ENCODE data around the gene SNX5.

The SNX5 gene

GRCh38 chr20:17992847-17993513 is 24.4 kb upstream of the SNX5 start:
- DNase-seq (ENCODE audit: low read depth): no peak

GRCh38 chr20:17992224-17992637 is 23.6 kb upstream of the SNX5 start:
- DNase-seq (ENCODE audit: low read depth): no peak

DNA sequence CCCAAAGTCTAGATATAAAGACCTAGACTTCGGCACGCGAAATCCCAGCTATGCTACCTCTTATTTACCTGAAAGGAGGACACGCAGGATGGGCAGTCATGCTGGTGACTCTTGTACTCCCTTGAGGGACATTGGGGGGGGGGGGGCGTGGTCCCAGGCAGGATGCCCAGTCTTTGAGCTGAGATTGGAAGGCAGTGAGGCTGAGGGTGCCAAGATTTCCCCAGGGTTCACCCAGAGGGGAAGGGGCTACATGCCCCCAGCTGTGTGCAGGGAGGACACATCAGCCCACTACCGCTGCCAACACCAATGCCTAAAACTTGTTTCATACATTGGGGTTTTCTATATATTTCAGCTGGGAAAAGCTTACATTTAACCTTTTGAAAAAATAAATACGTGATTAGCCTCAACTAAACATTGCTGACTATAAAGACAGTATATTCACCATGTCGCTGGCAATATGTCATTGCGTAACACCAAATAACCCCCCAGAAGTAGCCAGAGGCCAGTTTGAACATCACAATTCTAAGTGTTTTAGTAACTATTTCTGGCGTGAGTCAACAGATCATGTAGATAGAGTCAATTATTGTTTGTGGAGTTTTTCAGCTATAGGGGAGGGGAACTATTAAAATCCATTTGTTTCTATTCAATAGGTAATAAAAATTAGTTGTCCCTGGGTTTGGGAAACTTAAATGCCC is 21.8 kb upstream of the SNX5 start:
- DNase-seq (ENCODE audit: low read depth): no peak

GRCh38 chr20:17987988-17988387 is 19.4 kb upstream of the SNX5 start:
- no peak for DNase-seq (ENCODE audit: low read depth)

DNA sequence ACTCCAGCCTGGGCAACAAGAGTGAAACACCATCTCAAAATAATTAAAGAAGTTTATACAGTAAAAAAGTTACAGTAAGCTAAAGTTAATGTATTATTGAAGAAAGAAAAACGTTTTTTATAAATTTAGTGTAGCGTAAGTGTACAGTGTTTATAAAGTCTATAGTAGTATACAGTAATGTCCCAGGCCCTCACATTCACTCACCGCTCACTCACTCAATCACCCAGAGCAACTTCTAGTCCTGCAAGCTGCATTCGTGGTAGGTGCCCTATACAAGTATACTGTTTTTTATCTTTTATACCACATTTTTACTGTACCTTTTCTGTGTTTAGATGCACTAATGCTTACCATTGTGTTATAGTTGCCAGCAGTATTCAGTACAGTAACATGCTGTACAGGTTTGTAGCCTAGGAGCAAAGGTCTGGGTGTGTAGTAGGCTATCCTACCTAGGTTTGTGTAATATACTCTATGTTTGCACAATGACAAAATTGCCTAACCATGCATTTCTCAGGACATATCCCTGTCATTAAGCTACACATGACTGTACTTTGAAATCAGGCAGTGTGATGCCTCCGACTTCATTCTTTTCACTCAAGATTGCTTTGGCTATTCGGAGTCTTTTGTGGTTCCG is 16.9 kb upstream of the SNX5 start:
- no peak for DNase-seq (ENCODE audit: low read depth)

- DNase-seq (ENCODE audit: low read depth): no peak
These were observed 7.7 kb upstream of the SNX5 start for GRCh38 chr20:17976305-17976704.

GRCh38 chr20:17972121-17972520 is 3.5 kb upstream of the SNX5 start:
- no peak for DNase-seq (ENCODE audit: low read depth)

GRCh38 chr20:17971300-17972013 is 2.9 kb upstream of the SNX5 start:
- DNase-seq (ENCODE audit: low read depth): no peak

DNA sequence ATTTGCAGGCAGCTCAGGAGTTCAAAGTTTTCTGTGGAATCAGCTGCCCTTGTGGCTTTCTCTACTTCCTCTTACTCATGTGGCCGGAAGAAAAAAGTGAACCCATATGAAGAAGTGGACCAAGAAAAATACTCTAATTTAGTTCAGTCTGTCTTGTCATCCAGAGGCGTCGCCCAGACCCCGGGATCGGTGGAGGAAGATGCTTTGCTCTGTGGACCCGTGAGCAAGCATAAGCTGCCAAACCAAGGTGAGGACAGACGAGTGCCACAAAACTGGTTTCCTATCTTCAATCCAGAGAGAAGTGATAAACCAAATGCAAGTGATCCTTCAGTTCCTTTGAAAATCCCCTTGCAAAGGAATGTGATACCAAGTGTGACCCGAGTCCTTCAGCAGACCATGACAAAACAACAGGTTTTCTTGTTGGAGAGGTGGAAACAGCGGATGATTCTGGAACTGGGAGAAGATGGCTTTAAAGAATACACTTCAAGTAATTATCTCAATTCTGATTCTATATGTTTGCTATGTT is 1.4 kb upstream of the SNX5 start:
- no peak for DNase-seq (ENCODE audit: low read depth)

- DNase-seq (ENCODE audit: low read depth): no peak
These were observed 787 bp upstream of the SNX5 start for GRCh38 chr20:17969278-17969883.

- no peak for DNase-seq (ENCODE audit: low read depth)
These were observed 851 bp downstream of the SNX5 start for GRCh38 chr20:17967521-17968365.

- no peak for DNase-seq (ENCODE audit: low read depth)
These were observed 1.9 kb downstream of the SNX5 start for GRCh38 chr20:17966432-17967310.

DNA sequence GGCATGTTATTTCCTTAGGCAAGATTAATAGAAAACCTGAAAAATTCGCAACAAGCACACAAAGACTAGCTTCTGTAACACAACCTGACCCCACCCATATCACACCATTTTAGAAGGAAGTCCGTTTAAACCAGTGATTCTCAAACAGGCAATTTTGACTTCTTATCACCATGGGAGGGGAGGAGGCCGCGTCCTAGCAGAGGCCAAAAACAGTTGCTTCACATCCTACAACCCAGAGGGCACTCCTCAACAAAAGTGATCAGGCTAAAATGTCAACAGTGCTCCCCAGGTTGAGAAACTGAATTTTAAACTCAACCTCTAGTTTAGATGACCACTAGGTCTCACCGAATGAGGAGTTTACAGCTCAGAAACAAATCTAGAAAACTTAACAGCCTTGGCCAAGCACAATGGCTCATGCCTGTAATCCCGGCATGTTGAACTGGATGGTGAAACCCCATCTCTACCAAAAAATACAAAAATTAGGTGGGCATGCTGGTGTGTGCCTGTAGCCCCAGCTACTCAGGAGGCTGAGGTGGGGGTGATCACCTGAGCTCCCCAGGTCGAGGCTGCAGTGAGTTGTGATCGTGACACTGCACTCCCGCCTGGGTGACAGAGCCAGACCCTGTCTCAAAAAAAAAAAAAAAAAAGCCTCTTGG is 3.4 kb downstream of the SNX5 start:
- DNase-seq (ENCODE audit: low read depth): no peak

GRCh38 chr20:17964632-17965031 is 4.0 kb downstream of the SNX5 start:
- no peak for DNase-seq (ENCODE audit: low read depth)

- DNase-seq (ENCODE audit: low read depth): no peak
These were observed 4.5 kb downstream of the SNX5 start for GRCh38 chr20:17964073-17964472.

GRCh38 chr20:17963114-17963897 is 5.3 kb downstream of the SNX5 start:
- DNase-seq (ENCODE audit: low read depth): no peak

DNA sequence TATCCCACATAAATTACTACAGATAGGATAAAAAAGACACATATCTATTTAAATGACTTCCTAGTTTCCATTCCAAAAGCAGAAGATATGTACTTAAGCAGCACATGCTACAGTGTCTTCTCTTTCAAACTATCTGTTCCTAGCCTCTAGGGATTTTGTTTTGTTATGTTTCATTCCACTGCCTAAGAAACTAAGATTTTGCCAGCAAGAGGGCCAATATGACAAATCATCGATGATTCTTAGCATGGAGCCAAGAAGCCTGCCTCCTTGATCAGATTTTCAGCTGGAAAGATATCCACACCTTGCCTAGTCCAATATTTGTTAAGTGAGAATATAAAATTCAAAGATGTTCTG is 7.0 kb downstream of the SNX5 start:
- no peak for DNase-seq (ENCODE audit: low read depth)

- DNase-seq (ENCODE audit: low read depth): no peak
These were observed 7.5 kb downstream of the SNX5 start for GRCh38 chr20:17960927-17961586.
